Thyroid gland (tissue), 4 donors: Measurements from ENCODE around the gene PHYKPL. TPM values are rescaled to one million over a fixed set of nuclear protein-coding genes. Genes with fewer than 3 reads are reported as not detected.

ENCODE experiments used
- DNase-seq, 2 donors: peaks; one replicate each; pipeline ENCODE4 v3.0.0-alpha.2; 2019
- H3K27ac ChIP-seq, 3 donors: fragments of 200-600 bp; sonication (generic); 1 replicate in 2 of 3; 2 replicates in 1 of 3; pipeline ENCODE4 v1.5.1; 2016 to 2019; ENCODE audit warnings: mild to moderate bottlenecking in 1 of 3, moderate library complexity in 1 of 3
- H3K27me3 ChIP-seq: fragments of 200-600 bp; sonication (generic); one replicate; pipeline ENCODE4 v1.5.1; 2019
- H3K36me3 ChIP-seq, 2 donors: fragments of 200-600 bp; sonication (generic); one replicate each; pipeline ENCODE4 v1.5.1; 2016 to 2019
- H3K4me1 ChIP-seq, 2 donors: fragments of 200-600 bp; sonication (generic); one replicate each; pipeline ENCODE4 v1.5.1; 2017 to 2019
- H3K4me3 ChIP-seq, 3 donors: fragments of 200-600 bp; sonication (generic); replicated peaks in 1 of 3; 1 replicate in 2 of 3; 2 replicates in 1 of 3; pipeline ENCODE4 v1.5.1; 2016; ENCODE audit warnings: mild to moderate bottlenecking in 1 of 3
- H3K9me3 ChIP-seq: fragments of 200-600 bp; sonication (generic); one replicate; pipeline ENCODE4 v1.5.1; 2017
- CTCF ChIP-seq, 6 experiments: fragments of 200-600 bp in 3 of 6; fragments of 450-650 bp in 3 of 6; sonication (generic) in 3 of 6; IDR thresholded peaks; one replicate each; pipeline ENCODE4 v1.5.1; 2016 to 2019; ENCODE audit warnings: antibody characterized with exemption in 6 of 6, mild to moderate bottlenecking in 2 of 6, inconsistent platforms in 1 of 6, moderate library complexity in 1 of 6
- POLR2A ChIP-seq, 2 donors: fragments of 450-650 bp; IDR thresholded peaks; one replicate each; pipeline ENCODE4 v1.6.1; 2017; ENCODE audit warnings: antibody characterized with exemption in 2 of 2, mild to moderate bottlenecking in 2 of 2, moderate library complexity in 1 of 2
- WGBS, 2 donors: methylation state at CpG; one replicate each; pipeline ENCODE4 v1.1.5; 2017; 5-methylcytosine and 5-hydroxymethylcytosine counted together
- intact Hi-C: fragments of 100-400 bp; cut with DNase I; formaldehyde crosslinking; loops from one replicate; pipeline ENCODE4 v1.15.1; 2023
- total RNA-seq, 4 donors: library from RNA; depleted of rRNA; stranded (reverse); fragments of >200 nt; gene quantifications; one replicate each; pipeline ENCODE4 v1.2.3, GENCODE V29; 2016

The PHYKPL gene
- total RNA-seq, 4 donors from 2014 or later = 61.7 to 90.9 (median 76.0) TPM

- peaks cover 21 to 26% of the 10 kb centered on the region in 2 donors for H3K4me1 ChIP-seq
- 55 to 59% methylated on average over 12 of the region's 12 CpGs for WGBS, 2 donors
- H3K36me3 ChIP-seq = peaks cover 40 to 43% of the 10 kb centered on the region in 2 donors
- TF ChIP-seq CTCF (IDR thresholded peaks at IDR 0.05) (no peak), POLR2A (IDR thresholded peaks at IDR 0.05) (no peak)
- H3K9me3 ChIP-seq = no peaks in the 10 kb centered on the region
- no peak overlapping the region for H3K27ac ChIP-seq
- H3K4me3 ChIP-seq = peak overlapping the region in 1 of 3 donors; percentile 99
- no peak for DNase-seq
- intact Hi-C loops = no loop called here
- no peaks in the 10 kb centered on the region for H3K27me3 ChIP-seq
These were observed 26.2 kb downstream of the PHYKPL start for GRCh38 chr5:178206166-178207101.

- 6 to 8% methylated on average over 5 of the region's 5 CpGs for WGBS, 2 donors
- intact Hi-C loops = no loop called here
These were observed 26.9 kb downstream of the PHYKPL start for GRCh38 chr5:178205749-178206047.

GRCh38 chr5:178204935-178205748 is 27.5 kb downstream of the PHYKPL start:
- peak overlapping the region; percentile 50 to 86 (median 63) for H3K27ac ChIP-seq
- peak overlapping the region; percentile 78 to 99 (median 94) for H3K4me3 ChIP-seq
- TF ChIP-seq POLR2A (IDR thresholded peaks at IDR 0.05) (peak in 1 of 2 donors; percentile 64), CTCF (IDR thresholded peaks at IDR 0.05) (no peak)
- no peaks in the 10 kb centered on the region for H3K27me3 ChIP-seq
- peaks cover 27 to 31% of the 10 kb centered on the region in 2 donors for H3K36me3 ChIP-seq
- H3K4me1 ChIP-seq = peaks cover 21 to 26% of the 10 kb centered on the region in 2 donors
- H3K9me3 ChIP-seq = no peaks in the 10 kb centered on the region
- 0 to 1% methylated on average over 1 to 16 of the region's 90 CpGs for WGBS, 2 donors
- peak; percentile 83 to 87 for DNase-seq
- intact Hi-C loops = no loop called here

More at GRCh38 chr5:178205749-178206047, 26.9 kb downstream of the PHYKPL start:
- TF ChIP-seq POLR2A (IDR thresholded peaks at IDR 0.05) (no peak), CTCF (IDR thresholded peaks at IDR 0.05) (no peak)
- H3K4me3 ChIP-seq = peak overlapping the region; percentile 78 to 99 (median 94)
- peaks cover 21 to 26% of the 10 kb centered on the region in 2 donors for H3K4me1 ChIP-seq
- no peaks in the 10 kb centered on the region for H3K9me3 ChIP-seq
- no peak for DNase-seq
- H3K36me3 ChIP-seq = peaks cover 33 to 36% of the 10 kb centered on the region in 2 donors
- no peaks in the 10 kb centered on the region for H3K27me3 ChIP-seq
- peak overlapping the region in 2 of 3 donors; percentile 63 to 86 for H3K27ac ChIP-seq

- Histone ChIP-seq H3K36me3 (peaks cover 20 to 23% of the 10 kb centered on the region in 2 donors), H3K4me3 (peak within 1 kb of the TSS; percentile 78 to 99 (median 94)), H3K4me1 (peaks cover 21 to 26% of the 10 kb centered on the region in 2 donors), H3K9me3 (no peaks in the 10 kb centered on the region), H3K27me3 (no peaks in the 10 kb centered on the region), H3K27ac (peak within 1 kb of the TSS; percentile 50 to 86 (median 63))
- intact Hi-C loops = no loop called here
- DNase-seq = peak; percentile 94
- 0% methylated on average over 24 of the region's 96 CpGs; no CpG with 5 or more reads in 1 of the 2 donors for WGBS, 2 donors
- TF ChIP-seq POLR2A (IDR thresholded peaks at IDR 0.05) (peak; percentile 97 to 100), CTCF (IDR thresholded peaks at IDR 0.05) (no peak)
These were observed 28.2 kb downstream of the PHYKPL start, which contains the start of gene HNRNPAB for GRCh38 chr5:178204182-178204934. Gene HNRNPAB, plus strand, starts transcription at chr5:178204533. Its CDS starts 305 bp downstream, at chr5:178204838.
